NCI-H2227 treated with DMSO at 0.1 percent for 48 hours (cell line): Measurements from ENCODE around the gene SMIM41.

Experiments used
- DNase-seq: peaks from one replicate; lab custom pipeline; 2025; lab: John Stamatoyannopoulos, UW

SMIM41 gene

GRCh38 chr12:52079576-52080402, at the start of gene SMIM41:
TSS of gene SMIM41 (plus strand) at chr12:52079704. CDS start at chr12:52079780, 76 bp downstream.
- no peak for DNase-seq

- peak; percentile 24 for DNase-seq
Measured at GRCh38 chr12:52032446-52032803, 47.1 kb upstream of the SMIM41 start.

GRCh38 chr12:52032804-52033445, 46.6 kb upstream of the SMIM41 start:
- DNase-seq, result peak; percentile 84

DNA sequence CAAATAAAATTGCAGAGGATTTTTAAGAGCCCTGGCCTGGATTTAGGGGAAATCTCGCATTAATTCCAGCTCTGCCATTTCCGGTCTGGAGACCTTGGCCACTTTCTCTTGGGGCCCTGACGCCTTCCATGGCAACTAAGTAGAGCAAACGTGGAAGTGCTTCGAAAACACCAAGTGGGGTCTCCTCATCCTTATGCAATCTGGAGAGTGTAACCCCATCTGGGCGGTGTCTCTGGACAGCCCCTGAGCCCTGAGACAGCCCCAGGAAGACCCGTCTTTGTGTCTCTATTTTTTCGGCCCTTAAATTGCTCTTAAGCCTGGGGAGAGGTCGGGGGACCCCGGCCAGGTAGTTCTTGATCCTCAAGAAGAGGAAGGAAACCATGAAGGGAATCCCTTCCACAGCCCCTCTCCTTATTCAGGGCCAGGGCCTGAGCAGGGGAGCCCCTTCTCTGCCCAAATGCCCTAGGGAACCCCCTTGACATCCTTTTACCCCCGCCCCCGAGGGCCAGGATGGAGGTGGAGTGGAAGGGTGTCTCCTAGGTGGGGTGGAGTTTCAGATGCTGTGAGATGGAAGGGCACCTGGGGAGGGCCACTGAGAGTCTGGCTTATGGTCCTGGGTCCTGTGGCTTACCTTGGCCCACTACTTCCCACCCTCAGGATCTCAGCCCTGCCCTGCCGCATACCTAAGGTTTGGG, 45.9 kb upstream of the SMIM41 start:
- no peak for DNase-seq

DNA sequence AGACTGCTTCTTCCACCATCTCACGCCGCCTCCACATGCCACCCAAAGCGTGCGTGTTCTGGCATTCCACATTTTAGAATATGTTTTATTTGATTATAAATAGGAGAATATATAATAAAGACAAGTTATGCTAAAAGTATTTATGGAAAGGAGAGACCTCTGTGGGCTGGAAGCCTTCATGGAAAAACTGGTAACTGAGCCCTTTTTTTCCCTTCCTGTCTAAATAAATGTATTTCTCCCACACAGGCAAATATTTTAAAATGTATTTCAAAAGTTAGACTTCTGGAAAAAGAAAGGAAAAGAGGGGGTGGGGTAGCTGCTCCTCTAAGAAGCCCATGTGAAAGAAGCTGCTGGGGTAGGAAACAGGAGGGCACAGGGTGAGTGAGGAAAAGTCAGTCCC, 44.3 kb upstream of the SMIM41 start:
- no peak for DNase-seq

DNA sequence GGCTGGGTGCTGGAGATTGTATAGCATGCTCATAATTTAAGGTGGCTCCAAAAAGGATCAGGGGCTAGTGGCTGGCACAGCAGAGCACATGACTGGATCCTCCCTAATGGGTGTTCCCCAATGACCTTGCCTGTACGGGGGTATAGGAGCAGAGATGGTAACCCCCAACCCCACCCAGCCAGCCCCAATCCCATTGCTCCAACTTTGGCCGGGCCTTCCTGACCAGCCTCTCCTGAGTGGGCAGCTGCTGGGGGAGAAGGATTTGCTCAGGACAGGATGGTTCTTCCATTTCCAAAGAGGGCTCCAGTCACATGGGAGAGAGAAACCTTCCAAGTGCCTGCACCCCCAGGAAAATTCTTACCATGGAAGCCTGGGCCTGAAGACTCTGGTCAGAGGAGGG, 43.6 kb upstream of the SMIM41 start:
- no peak for DNase-seq

GRCh38 chr12:52036587-52037171, 42.8 kb upstream of the SMIM41 start:
- peak; percentile 32 for DNase-seq

GRCh38 chr12:52037248-52037861, 42.1 kb upstream of the SMIM41 start:
- DNase-seq, result no peak

DNA sequence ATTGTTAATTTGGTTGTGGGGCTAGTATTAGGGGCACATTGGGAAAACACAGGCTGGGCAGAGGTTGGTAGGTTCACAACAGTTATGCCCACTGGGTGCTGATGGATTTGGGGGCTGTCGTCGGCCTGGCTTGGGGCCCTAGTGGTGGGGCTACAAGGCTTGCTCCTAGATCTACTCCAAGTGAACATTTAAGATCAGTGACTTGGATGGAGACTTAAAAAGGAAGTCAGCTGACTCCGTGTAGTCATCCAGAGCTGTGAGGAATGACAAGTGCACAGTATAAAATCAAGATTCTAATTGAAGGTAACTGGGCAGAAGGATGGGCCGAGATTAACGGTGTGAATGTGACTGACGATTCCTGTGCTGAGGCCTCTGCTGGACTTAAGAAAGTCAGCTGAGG, 41.1 kb upstream of the SMIM41 start:
- no peak for DNase-seq

GRCh38 chr12:52041035-52041434, 38.5 kb upstream of the SMIM41 start:
- DNase-seq, result no peak

- no peak for DNase-seq
Measured at GRCh38 chr12:52041695-52042123, 37.8 kb upstream of the SMIM41 start.

- no peak for DNase-seq
Measured at GRCh38 chr12:52042706-52043385, 36.7 kb upstream of the SMIM41 start.

DNA sequence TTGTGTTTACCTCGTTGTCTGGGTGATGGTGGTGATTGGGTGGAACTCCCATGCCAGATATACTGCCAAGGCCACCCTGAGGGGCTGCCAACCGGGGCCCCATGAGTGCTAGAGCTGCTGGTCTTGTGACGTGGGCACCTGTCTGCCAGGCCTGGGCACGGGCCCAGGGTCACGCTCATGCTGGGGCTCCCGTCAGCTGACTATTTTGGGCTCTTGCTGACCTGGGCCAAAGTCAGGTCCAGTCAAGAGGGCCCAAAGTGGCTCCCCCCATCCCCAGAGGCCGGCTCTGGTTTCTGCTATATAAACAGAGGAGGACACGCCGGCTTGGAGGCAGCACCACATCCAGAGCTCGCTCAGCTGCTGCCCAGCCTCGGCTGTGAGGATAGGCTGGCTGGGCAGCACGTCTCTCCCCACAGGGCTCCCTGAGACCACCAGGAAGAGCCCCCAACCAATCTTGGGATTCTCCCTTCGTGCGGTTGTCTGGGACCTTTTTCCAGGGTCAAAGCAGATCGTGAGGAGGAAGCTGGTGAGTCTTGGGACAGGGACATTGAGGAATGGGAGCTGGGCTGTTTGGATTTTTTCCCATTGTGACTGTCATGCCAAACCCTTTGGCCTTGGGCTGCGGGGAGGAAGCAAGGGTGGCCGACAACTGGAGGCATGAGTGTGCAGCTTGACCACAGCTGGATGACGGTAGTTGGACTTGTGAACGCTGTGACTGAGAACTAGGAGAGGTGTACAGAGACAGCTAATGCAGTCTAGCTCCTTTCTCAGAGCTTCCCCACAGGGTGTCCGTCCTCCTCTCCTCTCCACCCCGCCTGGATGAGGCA, 35.9 kb upstream of the SMIM41 start:
- no peak for DNase-seq

DNA sequence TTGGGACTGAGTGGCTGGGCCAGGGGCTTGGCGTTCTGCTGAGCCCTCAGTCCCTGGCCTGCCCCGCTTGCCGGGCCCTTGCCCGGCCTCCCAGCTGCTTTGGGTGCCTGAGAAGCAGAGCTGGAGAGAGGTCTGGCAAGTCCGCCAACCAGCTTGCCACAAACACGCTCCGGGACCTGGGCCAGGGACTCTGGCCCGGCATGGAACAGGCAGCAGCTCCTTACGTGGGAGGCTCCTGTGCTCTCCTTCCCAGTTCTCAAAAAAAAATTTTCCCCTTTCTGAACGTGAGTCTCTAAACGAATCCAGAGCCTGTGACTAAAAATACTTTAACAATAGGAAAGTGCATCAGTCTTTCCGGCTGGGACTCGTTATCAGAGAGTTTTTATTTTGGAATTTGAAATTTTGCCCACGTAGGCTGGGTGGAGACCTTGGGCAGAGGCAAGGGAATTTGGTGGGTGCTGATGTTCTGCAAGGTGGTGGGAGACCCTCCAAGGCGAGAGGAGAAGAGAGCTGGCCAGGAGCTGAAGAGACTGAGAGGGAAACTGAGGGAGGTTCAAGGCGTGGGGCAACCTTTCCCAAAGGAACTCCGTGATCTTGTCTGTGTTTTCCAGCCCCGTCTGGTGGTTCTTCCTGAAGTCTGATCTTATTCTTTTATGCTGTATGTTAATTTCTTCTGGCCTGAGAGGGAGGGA, 35.1 kb upstream of the SMIM41 start:
- no peak for DNase-seq

GRCh38 chr12:52045794-52046199, 33.7 kb upstream of the SMIM41 start:
- no peak for DNase-seq

DNA sequence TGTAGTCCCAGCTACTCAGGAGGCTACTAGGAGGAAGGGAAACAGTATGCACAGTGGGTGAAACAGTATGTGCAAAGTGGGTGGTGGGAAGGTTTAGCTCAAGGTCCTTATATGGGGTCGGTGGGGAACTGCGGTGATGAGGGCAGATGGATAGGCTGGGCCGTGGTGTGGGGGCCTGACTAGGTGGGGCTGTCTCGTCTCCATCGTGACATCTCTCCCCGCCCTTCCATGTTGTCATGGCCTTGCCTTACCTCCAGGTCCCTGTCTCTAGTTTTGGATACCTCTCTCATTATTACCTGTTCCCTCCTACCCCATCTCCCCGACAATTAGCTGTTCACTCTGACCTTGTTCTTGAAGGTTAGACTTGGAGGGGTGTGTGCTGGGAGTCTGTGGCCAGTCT, 32.6 kb upstream of the SMIM41 start:
- no peak for DNase-seq

- DNase-seq, result no peak
Measured at GRCh38 chr12:52049286-52049685, 30.2 kb upstream of the SMIM41 start.

- no peak for DNase-seq
Measured at GRCh38 chr12:52049688-52050087, 29.8 kb upstream of the SMIM41 start.

DNA sequence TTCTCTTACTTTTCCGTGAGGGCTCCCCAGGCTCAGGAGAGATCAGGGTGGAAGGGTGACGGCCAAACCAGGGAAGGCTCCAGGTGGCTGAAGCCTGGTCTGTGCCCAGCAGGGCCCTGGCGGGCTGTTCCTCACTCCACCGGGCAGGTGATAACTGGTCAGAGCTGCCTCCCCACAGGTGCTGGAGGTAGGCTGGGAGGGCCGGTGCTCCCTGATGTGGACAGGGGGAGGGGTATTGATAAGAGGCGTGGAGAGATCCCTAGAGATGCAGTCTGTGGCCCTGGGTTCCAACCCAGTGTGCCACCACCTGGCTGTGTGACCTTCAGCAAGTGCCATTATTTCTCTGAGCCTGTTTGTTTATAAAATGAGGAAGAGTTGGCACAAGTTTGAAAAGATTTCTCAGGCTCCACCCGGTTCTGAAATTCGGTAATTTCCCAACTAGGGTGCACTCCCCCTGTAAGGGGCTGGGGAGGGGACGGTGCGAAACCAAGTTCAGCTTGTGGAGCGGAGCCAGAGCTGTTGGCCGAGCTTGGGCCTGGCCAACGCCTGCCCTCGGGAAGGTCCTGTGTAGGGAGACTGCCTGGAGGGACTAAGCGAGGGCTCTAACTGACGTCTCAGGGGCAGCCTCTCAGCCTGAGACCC, 29.3 kb upstream of the SMIM41 start:
- DNase-seq, result no peak
